Measurements from ENCODE around the gene RELB. TPM values are rescaled to one million over a fixed set of nuclear protein-coding genes. Genes with fewer than 3 reads are reported as not detected.

RELB gene
- total RNA-seq, 2 experiments from 2014 or later, result 91.6 to 92.5 TPM

GRCh38 chr19:45061965-45062364, 60.7 kb downstream of the RELB start:
- Mint-ChIP-seq H3K4me1 (ENCODE audit: low read depth) (peaks cover 4% of the 10 kb centered on the region), H3K36me3 (ENCODE audit: low read depth) (peaks cover 78% of the 10 kb centered on the region)

GRCh38 chr19:45063851-45064801, 62.9 kb downstream of the RELB start:
- ChIA-PET CTCF (interaction anchor here (1.9 kb wide), 1 partner anchor 75 kb away, joined by 5 read pairs; no protein-coding TSS in a partner anchor), POLR2A (no interaction called here)
- Histone ChIP-seq H3K36me3 (ENCODE audit: insufficient read depth, low read length) (peaks cover 79% of the 10 kb centered on the region), H3K27ac (ENCODE audit: low read depth in 1 of 2, low read length in 2 of 2) (no peak overlapping the region), H3K9me3 (ENCODE audit: control insufficient read depth in 1 of 2, insufficient read depth in 1 of 2, low read length in 2 of 2) (no peaks in the 10 kb centered on the region), H3K4me3 (ENCODE audit: low read length) (no peak overlapping the region), H3K4me1 (ENCODE audit: insufficient read depth, low read length) (peaks cover 3% of the 10 kb centered on the region), H3K27me3 (ENCODE audit: control insufficient read depth in 1 of 2, insufficient read depth in 2 of 2, low read length in 2 of 2) (no peaks in the 10 kb centered on the region)
- TF ChIP-seq CTCF (IDR thresholded peaks at IDR 0.05), result no peak
- DNase-seq (no peak), ATAC-seq (ENCODE audit: poor library complexity) (no peak)
- H3K27ac Mint-ChIP-seq, result no peak overlapping the region
- intact Hi-C loops (cut with DNase I, micrococcal nuclease), result no loop called here
- no peak overlapping the region for H3K4me3 Mint-ChIP-seq
- H3K27me3 Mint-ChIP-seq, result no peaks in the 10 kb centered on the region
- H3K4me1 Mint-ChIP-seq (ENCODE audit: low read depth), result peaks cover 4% of the 10 kb centered on the region
- H3K36me3 Mint-ChIP-seq (ENCODE audit: low read depth), result peaks cover 64% of the 10 kb centered on the region
- H3K9me3 Mint-ChIP-seq, result no peaks in the 10 kb centered on the region

More at GRCh38 chr19:45061965-45062364, 60.7 kb downstream of the RELB start:
- intact Hi-C loops (cut with DNase I, micrococcal nuclease), result no loop called here
- ATAC-seq (ENCODE audit: poor library complexity), result no peak
- Histone ChIP-seq H3K27ac (ENCODE audit: low read depth in 1 of 2, low read length in 2 of 2) (no peak overlapping the region), H3K4me3 (ENCODE audit: low read length) (no peak overlapping the region), H3K9me3 (ENCODE audit: control insufficient read depth in 1 of 2, insufficient read depth in 1 of 2, low read length in 2 of 2) (no peaks in the 10 kb centered on the region), H3K27me3 (ENCODE audit: control insufficient read depth in 1 of 2, insufficient read depth in 2 of 2, low read length in 2 of 2) (no peaks in the 10 kb centered on the region), H3K4me1 (ENCODE audit: insufficient read depth, low read length) (peaks cover 3% of the 10 kb centered on the region), H3K36me3 (ENCODE audit: insufficient read depth, low read length) (peaks cover 80% of the 10 kb centered on the region)
- Mint-ChIP-seq H3K27me3 (no peaks in the 10 kb centered on the region), H3K4me3 (no peak overlapping the region), H3K9me3 (no peaks in the 10 kb centered on the region), H3K27ac (no peak overlapping the region)
- ChIA-PET POLR2A (no interaction called here), CTCF (interaction anchor here (1.4 kb wide), 1 partner anchor 73 kb away, joined by 5 read pairs; no protein-coding TSS in a partner anchor)
- DNase-seq, result no peak
- TF ChIP-seq CTCF (IDR thresholded peaks at IDR 0.05), result no peak

- ATAC-seq (ENCODE audit: poor library complexity) (no peak), DNase-seq (no peak)
- no peaks in the 10 kb centered on the region for H3K9me3 ChIP-seq (ENCODE audit: control insufficient read depth in 1 of 2, insufficient read depth in 1 of 2, low read length in 2 of 2)
- POLR2A ChIA-PET, result no interaction called here
- no peaks in the 10 kb centered on the region for H3K4me1 ChIP-seq (ENCODE audit: insufficient read depth, low read length)
- H3K36me3 Mint-ChIP-seq (ENCODE audit: low read depth), result peaks cover 57% of the 10 kb centered on the region
- CTCF ChIA-PET, result no interaction called here
- H3K27me3 Mint-ChIP-seq, result no peaks in the 10 kb centered on the region
- no peak for TF ChIP-seq CTCF (IDR thresholded peaks at IDR 0.05)
- no peak overlapping the region for H3K27ac Mint-ChIP-seq
- H3K27ac ChIP-seq (ENCODE audit: low read depth in 1 of 2, low read length in 2 of 2), result no peak overlapping the region
- no peak overlapping the region for H3K4me3 Mint-ChIP-seq
- intact Hi-C loops (cut with DNase I, micrococcal nuclease), result no loop called here
- no peaks in the 10 kb centered on the region for H3K4me1 Mint-ChIP-seq (ENCODE audit: low read depth)
- H3K36me3 ChIP-seq (ENCODE audit: insufficient read depth, low read length), result peaks cover 76% of the 10 kb centered on the region
- H3K4me3 ChIP-seq (ENCODE audit: low read length), result no peak overlapping the region
- no peaks in the 10 kb centered on the region for H3K27me3 ChIP-seq (ENCODE audit: control insufficient read depth in 1 of 2, insufficient read depth in 2 of 2, low read length in 2 of 2)
- H3K9me3 Mint-ChIP-seq, result no peaks in the 10 kb centered on the region
Measured at GRCh38 chr19:45066921-45067661, 65.8 kb downstream of the RELB start.
